Effector memory CD8-positive, alpha-beta T cell (primary cell): Measurements from ENCODE around the gene PACRG.

Experiments used
- ATAC-seq: fragments of 150-1000 bp; cut with Tn5 transposase; replicated peaks from 2 replicates; pipeline ENCODE4 v1.10.0; 2021; ENCODE audit warnings: mild to moderate bottlenecking, moderate library complexity
- DNase-seq, 3 experiments: peaks; one replicate each; pipeline ENCODE4 v3.0.0; 2021
- H3K27ac Mint-ChIP-seq, 2 donors: one replicate each; pipeline ENCODE4 v1.8.0; 2022; ENCODE audit warnings: mild to moderate bottlenecking in 2 of 2, mixed read lengths in 2 of 2, moderate library complexity in 2 of 2
- H3K27me3 Mint-ChIP-seq, 2 donors: one replicate each; pipeline ENCODE4 v1.8.0; 2022; ENCODE audit warnings: mixed read lengths in 2 of 2
- H3K36me3 Mint-ChIP-seq: one replicate; pipeline ENCODE4 v1.8.0; 2022; ENCODE audit warnings: mild to moderate bottlenecking, moderate library complexity, mixed read lengths; ENCODE audit not compliant: insufficient read depth
- H3K4me1 Mint-ChIP-seq, 2 donors: one replicate each; pipeline ENCODE4 v1.8.0; 2022; ENCODE audit warnings: low read depth in 2 of 2, mixed read lengths in 2 of 2
- H3K4me3 Mint-ChIP-seq, 2 donors: one replicate each; pipeline ENCODE4 v1.8.0; 2022; ENCODE audit warnings: mild to moderate bottlenecking in 2 of 2, mixed read lengths in 2 of 2, moderate library complexity in 2 of 2
- H3K9me3 Mint-ChIP-seq, 2 donors: one replicate each; pipeline ENCODE4 v1.8.0; 2022; ENCODE audit warnings: mixed read lengths in 2 of 2

Gene PACRG

GRCh38 chr6:163354761-163355425 is 627.1 kb downstream of the PACRG start:
- no peaks in the 10 kb centered on the region for H3K36me3 Mint-ChIP-seq
- no peaks in the 10 kb centered on the region for H3K4me1 Mint-ChIP-seq
- H3K27me3 Mint-ChIP-seq, result peaks cover 15 to 33% of the 10 kb centered on the region in 2 donors
- H3K9me3 Mint-ChIP-seq, result no peaks in the 10 kb centered on the region
- ATAC-seq (no peak), DNase-seq (no peak)
- H3K27ac Mint-ChIP-seq, result no peak overlapping the region
- H3K4me3 Mint-ChIP-seq, result no peak overlapping the region

- no peak overlapping the region for H3K4me3 Mint-ChIP-seq
- H3K36me3 Mint-ChIP-seq, result no peaks in the 10 kb centered on the region
- DNase-seq (no peak), ATAC-seq (no peak)
- H3K27me3 Mint-ChIP-seq, result peaks cover 18 to 34% of the 10 kb centered on the region in 2 donors
- no peaks in the 10 kb centered on the region for H3K4me1 Mint-ChIP-seq
- H3K9me3 Mint-ChIP-seq, result no peaks in the 10 kb centered on the region
- no peak overlapping the region for H3K27ac Mint-ChIP-seq
These were observed 627.7 kb downstream of the PACRG start for GRCh38 chr6:163355426-163355991.

- H3K9me3 Mint-ChIP-seq, result no peaks in the 10 kb centered on the region
- DNase-seq, result no peak
- peak; percentile 43 for ATAC-seq
These were observed 628.5 kb downstream of the PACRG start for GRCh38 chr6:163356324-163356723.

GRCh38 chr6:163356743-163357142 is 629.0 kb downstream of the PACRG start:
- Mint-ChIP-seq H3K4me3 (no peak overlapping the region), H3K27me3 (peaks cover 28 to 46% of the 10 kb centered on the region in 2 donors), H3K9me3 (no peaks in the 10 kb centered on the region), H3K36me3 (no peaks in the 10 kb centered on the region), H3K4me1 (no peaks in the 10 kb centered on the region), H3K27ac (no peak overlapping the region)
- DNase-seq (no peak), ATAC-seq (no peak)

More at GRCh38 chr6:163356324-163356723, 628.5 kb downstream of the PACRG start:
- H3K4me3 Mint-ChIP-seq, result no peak overlapping the region
- H3K27me3 Mint-ChIP-seq, result peaks cover 26 to 42% of the 10 kb centered on the region in 2 donors
- no peak overlapping the region for H3K27ac Mint-ChIP-seq
- no peaks in the 10 kb centered on the region for H3K4me1 Mint-ChIP-seq
- H3K36me3 Mint-ChIP-seq, result no peaks in the 10 kb centered on the region

- Mint-ChIP-seq H3K27ac (no peak overlapping the region), H3K4me1 (peaks cover 0 to under 1% of the 10 kb centered on the region in 2 donors), H3K9me3 (no peaks in the 10 kb centered on the region), H3K36me3 (no peaks in the 10 kb centered on the region), H3K27me3 (peaks cover 50 to 58% of the 10 kb centered on the region in 2 donors), H3K4me3 (no peak overlapping the region)
- no peak for DNase-seq
- no peak for ATAC-seq
These were observed 636.9 kb downstream of the PACRG start for GRCh38 chr6:163364641-163365040.
